OCI-LY3 (cell line): ENCODE data around the gene ERICH3.

Source experiments
- EZH2phosphoT487 ChIP-seq: fragments of 200-600 bp; shearing (Covaris generic); IDR thresholded peaks from 2 replicates; pipeline ENCODE4 v1.6.1; 2018; ENCODE audit warnings: antibody characterized with exemption, mixed run types, low read depth
- TF ChIP-seq, protein P1 (sequence below): fragments of 200-600, 300-600 bp; sonication (generic); IDR thresholded peaks from 2 replicates; pipeline ENCODE4 v1.5.1; 2014; ENCODE audit warnings: antibody characterized with exemption, low read length, low read depth

DNA sequence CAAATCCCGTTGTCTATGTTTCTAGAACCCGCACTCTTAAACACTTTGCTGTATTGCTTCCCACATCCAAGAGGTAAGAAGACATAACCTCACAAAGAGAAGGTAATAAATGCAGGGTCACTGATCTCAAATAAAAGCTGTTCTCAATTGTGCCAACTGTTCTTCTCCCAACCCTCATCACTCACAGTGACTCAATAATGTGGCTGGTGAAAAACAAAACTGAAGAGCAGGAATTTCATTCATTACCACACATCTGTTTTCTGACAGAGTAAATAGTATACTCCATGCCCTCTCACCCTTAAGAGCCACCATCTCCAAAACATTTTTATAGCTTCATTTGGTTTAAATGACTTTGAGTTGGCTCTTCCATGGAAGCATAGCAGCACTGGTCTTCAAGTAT is 6.2 kb upstream of the ERICH3 start:
- TF ChIP-seq, protein P1, sequence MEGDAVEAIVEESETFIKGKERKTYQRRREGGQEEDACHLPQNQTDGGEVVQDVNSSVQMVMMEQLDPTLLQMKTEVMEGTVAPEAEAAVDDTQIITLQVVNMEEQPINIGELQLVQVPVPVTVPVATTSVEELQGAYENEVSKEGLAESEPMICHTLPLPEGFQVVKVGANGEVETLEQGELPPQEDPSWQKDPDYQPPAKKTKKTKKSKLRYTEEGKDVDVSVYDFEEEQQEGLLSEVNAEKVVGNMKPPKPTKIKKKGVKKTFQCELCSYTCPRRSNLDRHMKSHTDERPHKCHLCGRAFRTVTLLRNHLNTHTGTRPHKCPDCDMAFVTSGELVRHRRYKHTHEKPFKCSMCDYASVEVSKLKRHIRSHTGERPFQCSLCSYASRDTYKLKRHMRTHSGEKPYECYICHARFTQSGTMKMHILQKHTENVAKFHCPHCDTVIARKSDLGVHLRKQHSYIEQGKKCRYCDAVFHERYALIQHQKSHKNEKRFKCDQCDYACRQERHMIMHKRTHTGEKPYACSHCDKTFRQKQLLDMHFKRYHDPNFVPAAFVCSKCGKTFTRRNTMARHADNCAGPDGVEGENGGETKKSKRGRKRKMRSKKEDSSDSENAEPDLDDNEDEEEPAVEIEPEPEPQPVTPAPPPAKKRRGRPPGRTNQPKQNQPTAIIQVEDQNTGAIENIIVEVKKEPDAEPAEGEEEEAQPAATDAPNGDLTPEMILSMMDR = no peak
- no peak for TF ChIP-seq EZH2phosphoT487
